Measurements from ENCODE around the gene CORT. TPM values are rescaled to one million over a fixed set of nuclear protein-coding genes. Genes with fewer than 3 reads are reported as not detected.
"Not testable (repeated sequence)": the region's sequence is repeated elsewhere in the genome, so short reads cannot be mapped to it uniquely, and the experiment has no call there.

CORT gene
- total RNA-seq, 1 experiment from 2014 or later, result not detected

- H3K4me3 Mint-ChIP-seq (ENCODE audit: low read depth, unreplicated experiment), result peak within 1 kb of the TSS; percentile 96
- CTCF ChIA-PET, result interaction anchor here (0.6 kb wide), 2 partner anchors 31 to 42 kb away, joined by 3 to 6 read pairs; partner anchors contain the start of gene CENPS
- BruUV-seq (replicated peaks), result no TSS peak
- DNase-seq, result peak; percentile 89
- peaks cover 49% of the 10 kb centered on the region for H3K36me3 Mint-ChIP-seq (ENCODE audit: insufficient read depth, unreplicated experiment)
- no peak for TF ChIP-seq CTCF (IDR thresholded peaks at IDR 0.05; ENCODE audit: unreplicated experiment)
- H3K9me3 Mint-ChIP-seq (ENCODE audit: low read depth, unreplicated experiment), result no peaks in the 10 kb centered on the region
- intact Hi-C loops (cut with micrococcal nuclease; ENCODE audit: unreplicated experiment), result no loop called here
- H3K27ac Mint-ChIP-seq (ENCODE audit: unreplicated experiment), result peak within 1 kb of the TSS; percentile 87
- no peaks in the 10 kb centered on the region for H3K4me1 Mint-ChIP-seq (ENCODE audit: low read depth, unreplicated experiment)
- H3K27me3 Mint-ChIP-seq (ENCODE audit: unreplicated experiment), result no peaks in the 10 kb centered on the region
These were observed 22.7 kb downstream of the CORT start, which contains the start of gene DFFA for GRCh38 chr1:10472220-10473144. TSS of gene DFFA (minus strand) at chr1:10472529. CDS start at chr1:10472458, 71 bp downstream.

GRCh38 chr1:10473145-10473765, 23.4 kb downstream of the CORT start:
- CTCF ChIA-PET, result interaction anchor here (0.6 kb wide), 1 partner anchor 43 kb away, joined by 3 read pairs; the partner anchor contains the start of gene CENPS
- TF ChIP-seq CTCF (IDR thresholded peaks at IDR 0.05; ENCODE audit: unreplicated experiment), result no peak
- no TSS peak for BruUV-seq (replicated peaks)
- peaks cover 41% of the 10 kb centered on the region for H3K36me3 Mint-ChIP-seq (ENCODE audit: insufficient read depth, unreplicated experiment)
- no peak overlapping the region for H3K27ac Mint-ChIP-seq (ENCODE audit: unreplicated experiment)
- DNase-seq, result no peak
- H3K4me1 Mint-ChIP-seq (ENCODE audit: low read depth, unreplicated experiment), result no peaks in the 10 kb centered on the region
- H3K27me3 Mint-ChIP-seq (ENCODE audit: unreplicated experiment), result no peaks in the 10 kb centered on the region
- peak overlapping the region; percentile 96 for H3K4me3 Mint-ChIP-seq (ENCODE audit: low read depth, unreplicated experiment)
- H3K9me3 Mint-ChIP-seq (ENCODE audit: low read depth, unreplicated experiment), result no peaks in the 10 kb centered on the region
- intact Hi-C loops (cut with micrococcal nuclease; ENCODE audit: unreplicated experiment), result no loop called here

GRCh38 chr1:10474309-10474612, 24.4 kb downstream of the CORT start:
- BruUV-seq (replicated peaks); H3K27ac Mint-ChIP-seq (ENCODE audit: unreplicated experiment); CTCF ChIA-PET: not testable (repeated sequence)

GRCh38 chr1:10474613-10475507, 25.0 kb downstream of the CORT start, which contains the start of gene PEX14:
TSS of gene PEX14 (plus strand) at chr1:10474950. CDS start at chr1:10474967, 17 bp downstream.
- intact Hi-C loops (cut with micrococcal nuclease; ENCODE audit: unreplicated experiment), result no loop called here
- peak; percentile 85 for DNase-seq
- peaks cover 40% of the 10 kb centered on the region for H3K36me3 Mint-ChIP-seq (ENCODE audit: insufficient read depth, unreplicated experiment)
- no peaks in the 10 kb centered on the region for H3K27me3 Mint-ChIP-seq (ENCODE audit: unreplicated experiment)
- no peaks in the 10 kb centered on the region for H3K4me1 Mint-ChIP-seq (ENCODE audit: low read depth, unreplicated experiment)
- CTCF ChIA-PET, result interaction anchor here (0.6 to 0.7 kb wide), 3 partner anchors 45 to 750 kb away, joined by 3 to 4 read pairs (median 3); partner anchors contain the start of gene CENPS
- H3K9me3 Mint-ChIP-seq (ENCODE audit: low read depth, unreplicated experiment), result no peaks in the 10 kb centered on the region
- peak within 1 kb of the TSS; percentile 83 for H3K4me3 Mint-ChIP-seq (ENCODE audit: low read depth, unreplicated experiment)
- BruUV-seq (replicated peaks), result no TSS peak
- peak within 1 kb of the TSS; percentile 58 for H3K27ac Mint-ChIP-seq (ENCODE audit: unreplicated experiment)
- TF ChIP-seq CTCF (IDR thresholded peaks at IDR 0.05; ENCODE audit: unreplicated experiment), result no peak

More at GRCh38 chr1:10474309-10474612, 24.4 kb downstream of the CORT start:
- H3K9me3 Mint-ChIP-seq (ENCODE audit: low read depth, unreplicated experiment); H3K4me1 Mint-ChIP-seq (ENCODE audit: low read depth, unreplicated experiment); intact Hi-C loops (cut with micrococcal nuclease; ENCODE audit: unreplicated experiment); DNase-seq; H3K27me3 Mint-ChIP-seq (ENCODE audit: unreplicated experiment): not testable (repeated sequence)
- Mint-ChIP-seq H3K4me3 (ENCODE audit: low read depth, unreplicated experiment) (peak overlapping the region; percentile 83), H3K36me3 (ENCODE audit: insufficient read depth, unreplicated experiment) (peaks cover 44% of the 10 kb centered on the region)
